ENCODE measurements around the gene MYMX. TPM values are rescaled to one million over a fixed set of nuclear protein-coding genes. Genes with fewer than 3 reads are reported as not detected.
A peak's percentile ranks its signal among the peaks of the same experiment; 100 is the strongest.

MYMX gene
- total and polyA plus RNA-seq, 2 of the 13 experiments (the other 11 are each of a cell fraction or from before 2014, with no cell fraction given), result not detected

DNA sequence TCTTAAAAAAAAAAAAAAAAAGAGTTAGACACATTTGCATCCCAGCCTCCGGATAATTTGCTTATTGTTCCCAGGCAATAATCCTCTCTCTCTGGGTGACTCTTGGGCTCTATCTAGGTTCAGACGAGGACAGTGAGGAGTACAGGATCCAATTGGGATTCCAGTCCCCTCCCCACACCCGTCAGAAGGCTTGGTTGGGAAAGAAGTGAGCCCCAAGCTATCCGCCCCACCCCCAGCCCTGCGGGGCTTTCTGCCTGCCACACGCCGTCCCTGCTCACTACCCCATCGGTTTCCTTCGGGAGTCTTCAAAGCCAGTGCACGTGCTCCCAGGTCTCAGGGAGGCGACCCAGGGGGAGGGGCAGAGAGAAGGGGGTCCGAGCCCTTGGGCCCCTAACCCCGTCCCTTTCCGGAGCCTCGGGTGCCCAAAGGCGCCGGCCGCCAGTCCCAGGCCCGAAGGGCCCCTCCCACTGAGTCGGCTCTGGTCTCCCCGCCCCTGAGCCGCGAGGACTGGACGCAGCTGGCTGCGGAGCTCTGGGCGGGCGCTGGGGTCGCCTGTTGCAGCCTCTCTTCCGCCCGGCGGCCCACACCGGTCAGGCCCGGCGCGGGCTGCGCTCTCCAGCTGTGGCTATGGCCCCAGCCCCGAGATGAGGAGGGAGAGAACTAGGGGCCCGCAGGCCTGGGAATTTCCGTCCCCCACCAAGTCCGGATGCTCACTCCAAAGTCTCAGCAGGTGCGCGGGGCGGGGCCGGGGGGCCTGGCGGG, 2.5 kb downstream of the MYMX start (continued):
- TF ChIP-seq ZNF775 (CRISPR knock-in tag; IDR thresholded peaks at IDR 0.05; ENCODE audit: borderline replicate concordance), result 0 out of 2 replicates have a peak, but pooled peaks have one; percentile 54
- TF ChIP-seq NFKB2 (CRISPR knock-in tag; IDR thresholded peaks at IDR 0.05; ENCODE audit: borderline replicate concordance), result peak; percentile 69; the same call in 1 of the 2 replicates
- TF ChIP-seq ZNF737 (CRISPR knock-in tag; IDR thresholded peaks at IDR 0.05; ENCODE audit: borderline replicate concordance), result no peak
- TF ChIP-seq ZNF343 (CRISPR knock-in tag; IDR thresholded peaks at IDR 0.05), result peak; percentile 79; the same call in 1 of the 2 replicates
- TF ChIP-seq YEATS4 (CRISPR knock-in tag; IDR thresholded peaks at IDR 0.05; ENCODE audit: borderline replicate concordance), result peak; percentile 80
- TF ChIP-seq FOXA3 (CRISPR knock-in tag; IDR thresholded peaks at IDR 0.05), result peak; percentile 24; the same call in 1 of the 2 replicates
- TF ChIP-seq ZMAT3 (CRISPR knock-in tag; conservative IDR thresholded peaks at IDR 0.05), result peak; percentile 85
- TF ChIP-seq ESRRA (CRISPR knock-in tag; IDR thresholded peaks at IDR 0.05; ENCODE audit: low read depth), result peak; percentile 31; the same call in 1 of the 2 replicates
- 0 out of 2 replicates have a peak, but pooled peaks have one; percentile 30 for TF ChIP-seq ZNF317 (CRISPR knock-in tag; IDR thresholded peaks at IDR 0.05)
- peak; percentile 62 for TF ChIP-seq ZNF264 (CRISPR knock-in tag; IDR thresholded peaks at IDR 0.05)
- TF ChIP-seq, protein P1, sequence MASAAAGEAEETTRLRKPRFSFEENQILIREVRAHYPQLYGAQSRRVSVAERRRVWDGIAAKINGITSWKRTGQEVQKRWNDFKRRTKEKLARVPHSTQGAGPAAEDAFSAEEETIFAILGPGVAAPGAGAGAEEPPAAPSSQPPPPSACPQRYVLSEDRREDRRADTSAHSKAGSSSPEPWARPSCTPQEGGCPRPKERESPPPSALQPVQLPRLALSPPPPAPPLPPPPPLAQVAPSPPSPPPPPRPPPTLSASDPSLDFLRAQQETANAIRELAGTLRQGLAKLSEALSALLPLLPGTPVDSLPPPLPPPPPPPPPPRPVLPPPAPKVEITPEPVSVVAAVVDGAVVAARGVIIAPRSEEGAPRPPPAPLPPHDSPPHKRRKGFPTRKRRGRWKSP (CRISPR knock-in tag; IDR thresholded peaks at IDR 0.05), result peak; percentile 64; the same call in 1 of the 2 replicates
- peak; percentile 31; the same call in 1 of the 2 replicates for TF ChIP-seq GFI1 (CRISPR knock-in tag; IDR thresholded peaks at IDR 0.05; ENCODE audit: borderline replicate concordance)
- no peak for TF ChIP-seq ZNF354B (CRISPR knock-in tag; IDR thresholded peaks at IDR 0.05)
- no peak for TF ChIP-seq RBAK (CRISPR knock-in tag; IDR thresholded peaks at IDR 0.05)
- TF ChIP-seq, protein P2, sequence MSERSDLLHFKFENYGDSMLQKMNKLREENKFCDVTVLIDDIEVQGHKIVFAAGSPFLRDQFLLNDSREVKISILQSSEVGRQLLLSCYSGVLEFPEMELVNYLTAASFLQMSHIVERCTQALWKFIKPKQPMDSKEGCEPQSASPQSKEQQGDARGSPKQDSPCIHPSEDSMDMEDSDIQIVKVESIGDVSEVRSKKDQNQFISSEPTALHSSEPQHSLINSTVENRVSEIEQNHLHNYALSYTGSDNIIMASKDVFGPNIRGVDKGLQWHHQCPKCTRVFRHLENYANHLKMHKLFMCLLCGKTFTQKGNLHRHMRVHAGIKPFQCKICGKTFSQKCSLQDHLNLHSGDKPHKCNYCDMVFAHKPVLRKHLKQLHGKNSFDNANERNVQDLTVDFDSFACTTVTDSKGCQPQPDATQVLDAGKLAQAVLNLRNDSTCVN (CRISPR knock-in tag; IDR thresholded peaks at IDR 0.05; ENCODE audit: borderline replicate concordance), result peak; percentile 36; the same call in 1 of the 2 replicates
- TF ChIP-seq SATB2 (CRISPR knock-in tag; IDR thresholded peaks at IDR 0.05), result peak; percentile 70; the same call in 1 of the 2 replicates
- TF ChIP-seq, protein P3, sequence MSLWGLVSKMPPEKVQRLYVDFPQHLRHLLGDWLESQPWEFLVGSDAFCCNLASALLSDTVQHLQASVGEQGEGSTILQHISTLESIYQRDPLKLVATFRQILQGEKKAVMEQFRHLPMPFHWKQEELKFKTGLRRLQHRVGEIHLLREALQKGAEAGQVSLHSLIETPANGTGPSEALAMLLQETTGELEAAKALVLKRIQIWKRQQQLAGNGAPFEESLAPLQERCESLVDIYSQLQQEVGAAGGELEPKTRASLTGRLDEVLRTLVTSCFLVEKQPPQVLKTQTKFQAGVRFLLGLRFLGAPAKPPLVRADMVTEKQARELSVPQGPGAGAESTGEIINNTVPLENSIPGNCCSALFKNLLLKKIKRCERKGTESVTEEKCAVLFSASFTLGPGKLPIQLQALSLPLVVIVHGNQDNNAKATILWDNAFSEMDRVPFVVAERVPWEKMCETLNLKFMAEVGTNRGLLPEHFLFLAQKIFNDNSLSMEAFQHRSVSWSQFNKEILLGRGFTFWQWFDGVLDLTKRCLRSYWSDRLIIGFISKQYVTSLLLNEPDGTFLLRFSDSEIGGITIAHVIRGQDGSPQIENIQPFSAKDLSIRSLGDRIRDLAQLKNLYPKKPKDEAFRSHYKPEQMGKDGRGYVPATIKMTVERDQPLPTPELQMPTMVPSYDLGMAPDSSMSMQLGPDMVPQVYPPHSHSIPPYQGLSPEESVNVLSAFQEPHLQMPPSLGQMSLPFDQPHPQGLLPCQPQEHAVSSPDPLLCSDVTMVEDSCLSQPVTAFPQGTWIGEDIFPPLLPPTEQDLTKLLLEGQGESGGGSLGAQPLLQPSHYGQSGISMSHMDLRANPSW (CRISPR knock-in tag; IDR thresholded peaks at IDR 0.05; ENCODE audit: borderline replicate concordance), result peak; percentile 43; the same call in 1 of the 2 replicates
- TF ChIP-seq, protein P4, sequence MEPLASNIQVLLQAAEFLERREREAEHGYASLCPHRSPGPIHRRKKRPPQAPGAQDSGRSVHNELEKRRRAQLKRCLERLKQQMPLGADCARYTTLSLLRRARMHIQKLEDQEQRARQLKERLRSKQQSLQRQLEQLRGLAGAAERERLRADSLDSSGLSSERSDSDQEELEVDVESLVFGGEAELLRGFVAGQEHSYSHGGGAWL (CRISPR knock-in tag; IDR thresholded peaks at IDR 0.05), result peak; percentile 56; the same call in 1 of the 2 replicates
- TF ChIP-seq, protein P5, sequence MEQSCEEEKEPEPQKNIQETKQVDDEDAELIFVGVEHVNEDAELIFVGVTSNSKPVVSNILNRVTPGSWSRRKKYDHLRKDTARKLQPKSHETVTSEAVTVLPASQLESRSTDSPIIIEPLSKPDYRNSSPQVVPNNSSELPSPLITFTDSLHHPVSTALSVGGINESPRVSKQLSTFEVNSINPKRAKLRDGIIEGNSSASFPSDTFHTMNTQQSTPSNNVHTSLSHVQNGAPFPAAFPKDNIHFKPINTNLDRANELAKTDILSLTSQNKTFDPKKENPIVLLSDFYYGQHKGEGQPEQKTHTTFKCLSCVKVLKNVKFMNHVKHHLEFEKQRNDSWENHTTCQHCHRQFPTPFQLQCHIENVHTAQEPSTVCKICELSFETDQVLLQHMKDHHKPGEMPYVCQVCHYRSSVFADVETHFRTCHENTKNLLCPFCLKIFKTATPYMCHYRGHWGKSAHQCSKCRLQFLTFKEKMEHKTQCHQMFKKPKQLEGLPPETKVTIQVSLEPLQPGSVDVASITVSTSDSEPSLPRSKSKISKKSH (CRISPR knock-in tag; IDR thresholded peaks at IDR 0.05; ENCODE audit: borderline replicate concordance), result peak; percentile 74
- TF ChIP-seq ZSCAN31 (CRISPR knock-in tag; IDR thresholded peaks at IDR 0.05; ENCODE audit: low read depth), result peak; percentile 62
